SJSA1 (cell line): ENCODE results near the gene FBXL17. TPM values are rescaled to one million over a fixed set of nuclear protein-coding genes. Genes with fewer than 3 reads are reported as not detected.
A peak's percentile ranks its signal among the peaks of the same experiment; 100 is the strongest.

Experiments
- DNase-seq, 2 experiments: peaks; one replicate each; pipeline ENCODE4 v3.0.0-alpha.2; 2015 to 2020; ENCODE audit warnings: low spot score in 2 of 2, low read depth in 1 of 2
- H3K27ac ChIP-seq: fragments of 250-450 bp; sonication (Bioruptor Pico); 2 replicates; pipeline ENCODE4 v1.5.1; 2020; ENCODE audit warnings: mild to moderate bottlenecking, moderate library complexity
- H3K27me3 ChIP-seq: fragments of 250-450 bp; sonication (Bioruptor Pico); replicated peaks from 2 replicates; pipeline ENCODE4 v1.5.1; 2020; ENCODE audit warnings: mild to moderate bottlenecking, moderate library complexity
- H3K36me3 ChIP-seq: fragments of 250-450 bp; sonication (Bioruptor Pico); 2 replicates; pipeline ENCODE4 v1.5.1; 2020; ENCODE audit warnings: mild to moderate bottlenecking
- H3K4me1 ChIP-seq: fragments of 250-450 bp; sonication (Bioruptor Pico); replicated peaks from 2 replicates; pipeline ENCODE4 v1.6.1; 2021; ENCODE audit warnings: mild to moderate bottlenecking
- H3K4me3 ChIP-seq: fragments of 250-450 bp; sonication (Bioruptor Pico); 2 replicates; pipeline ENCODE4 v1.5.1; 2020; ENCODE audit warnings: mild to moderate bottlenecking
- H3K9me3 ChIP-seq: fragments of 250-450 bp; sonication (Bioruptor Pico); replicated peaks from 2 replicates; pipeline ENCODE4 v1.5.1; 2020; ENCODE audit warnings: mild to moderate bottlenecking
- total RNA-seq: library from RNA; depleted of rRNA; stranded (reverse); fragments of >200 nt; shearing (Covaris generic); gene quantifications from 2 replicates; pipeline ENCODE4 v1.2.3, GENCODE V29; 2014

The FBXL17 gene
- total RNA-seq, 1 experiment from 2014 or later = 11.5 TPM

DNA sequence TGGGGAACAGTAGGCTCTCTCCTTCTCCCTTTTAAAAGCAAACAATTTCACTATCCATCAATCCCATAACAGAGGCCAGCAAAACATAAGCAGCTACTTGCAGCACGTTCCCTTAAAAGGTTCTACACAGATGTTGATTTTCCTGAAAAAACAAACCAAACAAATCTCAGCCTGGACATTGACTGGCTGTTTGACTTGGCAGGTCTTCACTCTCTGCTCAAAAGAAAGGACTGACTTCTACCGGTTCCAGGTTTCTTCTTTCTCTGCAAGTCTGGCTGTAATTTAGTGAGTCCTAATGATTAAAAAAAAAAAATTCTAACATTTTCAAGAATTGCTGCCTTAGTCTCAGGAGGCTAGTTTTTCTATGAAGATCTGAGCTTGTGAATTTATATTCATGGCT, 508.0 kb downstream of the FBXL17 start:
- Histone ChIP-seq H3K9me3 (no peaks in the 10 kb centered on the region), H3K4me3 (no peak overlapping the region), H3K27ac (no peak overlapping the region), H3K27me3 (no peaks in the 10 kb centered on the region), H3K4me1 (peaks cover 37% of the 10 kb centered on the region), H3K36me3 (no peaks in the 10 kb centered on the region)
- no peak for DNase-seq

DNA sequence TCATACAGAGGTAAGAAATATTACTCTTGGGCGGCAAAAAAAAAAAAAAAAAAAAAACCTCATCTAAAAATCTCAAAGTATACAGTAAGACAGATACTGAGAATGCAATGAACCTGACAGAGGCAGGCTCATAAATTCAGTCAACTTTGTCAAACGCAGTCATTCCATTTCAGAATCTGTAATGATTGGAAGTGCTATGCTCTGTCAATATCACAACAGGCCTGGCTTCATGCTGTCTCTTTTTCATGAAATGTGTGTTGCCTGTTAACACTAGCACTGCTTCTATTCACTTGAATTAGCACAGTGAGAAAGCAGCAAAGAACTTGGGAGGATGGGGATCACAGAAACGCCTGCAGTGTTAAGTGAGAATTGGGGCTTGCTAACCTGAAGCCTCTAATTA, 510.9 kb downstream of the FBXL17 start:
- Histone ChIP-seq H3K36me3 (no peaks in the 10 kb centered on the region), H3K4me1 (peaks cover 38% of the 10 kb centered on the region), H3K27me3 (no peaks in the 10 kb centered on the region), H3K4me3 (no peak overlapping the region), H3K9me3 (no peaks in the 10 kb centered on the region), H3K27ac (no peak overlapping the region)
- no peak for DNase-seq

DNA sequence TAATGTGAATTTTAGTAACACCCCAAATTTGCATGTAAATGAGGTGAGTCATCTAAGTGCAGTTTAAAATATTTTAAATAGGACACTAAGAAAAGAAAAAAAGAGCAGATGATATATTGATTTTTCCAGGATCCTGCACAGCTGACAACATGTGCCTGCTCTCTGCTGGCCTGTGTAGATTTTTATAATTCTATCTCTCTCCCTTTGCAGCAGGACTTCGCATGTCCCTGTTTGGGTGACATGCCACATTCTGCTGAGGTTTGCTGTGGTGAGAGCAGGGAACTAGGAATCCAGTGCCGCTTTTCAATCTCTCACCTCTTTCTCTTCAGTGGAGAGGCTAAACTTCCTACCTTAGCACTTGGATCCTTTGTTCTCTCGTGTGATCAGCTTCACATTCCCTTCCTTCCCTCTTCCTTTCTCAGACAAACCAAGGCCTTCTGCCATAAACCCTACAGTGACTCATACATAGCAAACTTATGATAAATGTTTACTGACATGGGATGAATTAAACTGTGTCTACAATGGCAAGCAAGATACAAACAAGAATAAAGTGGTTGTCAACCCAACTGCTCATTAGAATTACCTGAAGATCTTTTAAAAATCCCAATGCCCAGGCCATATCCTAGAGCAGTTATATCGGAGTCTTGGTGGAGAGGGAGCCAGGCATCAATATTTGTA, 512.3 kb downstream of the FBXL17 start:
- H3K27me3 ChIP-seq = no peaks in the 10 kb centered on the region
- peak overlapping the region; percentile 64 for H3K27ac ChIP-seq
- no peak overlapping the region for H3K4me3 ChIP-seq
- peaks cover 29% of the 10 kb centered on the region for H3K4me1 ChIP-seq
- no peaks in the 10 kb centered on the region for H3K36me3 ChIP-seq
- peak in 1 of 2 experiments; percentile 85 for DNase-seq
- no peaks in the 10 kb centered on the region for H3K9me3 ChIP-seq

DNA sequence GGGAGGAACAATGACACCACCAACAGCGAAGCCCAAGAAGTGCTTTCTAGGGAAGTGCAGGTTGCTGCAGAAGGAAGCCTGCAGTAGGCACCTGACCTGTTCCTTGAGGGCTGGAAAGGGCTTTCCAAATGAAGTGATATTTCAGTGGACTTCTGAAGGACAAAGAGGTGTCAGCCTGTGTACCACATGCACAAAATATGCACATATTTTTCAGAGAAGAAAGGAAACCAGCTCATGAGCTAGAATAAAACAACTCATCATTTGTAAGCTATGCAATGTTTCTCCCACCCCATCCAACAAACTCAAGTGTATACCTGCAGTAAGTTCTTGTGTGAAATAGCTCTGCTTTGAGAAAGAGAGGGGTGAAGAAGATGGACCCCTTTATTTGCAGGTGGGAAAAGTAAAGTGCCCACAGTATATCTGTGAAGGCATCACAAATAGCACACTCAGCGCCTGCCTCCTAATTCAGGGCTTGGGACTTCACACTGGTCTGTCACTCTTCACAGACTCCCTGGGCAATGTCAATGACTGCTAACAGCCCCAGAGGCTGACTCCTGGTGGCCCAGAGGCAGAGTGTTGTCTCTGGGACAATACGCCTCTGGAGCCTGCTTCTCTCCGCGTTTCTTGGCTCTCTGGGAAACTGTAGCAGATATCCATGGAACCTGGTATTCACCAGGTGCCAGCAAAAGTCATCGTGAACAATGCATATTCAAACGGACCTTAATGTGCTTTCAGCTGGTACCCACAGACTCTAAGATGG, 513.1 kb downstream of the FBXL17 start:
- no peaks in the 10 kb centered on the region for H3K27me3 ChIP-seq
- no peak overlapping the region for H3K4me3 ChIP-seq
- DNase-seq = no peak
- no peaks in the 10 kb centered on the region for H3K9me3 ChIP-seq
- H3K4me1 ChIP-seq = peaks cover 26% of the 10 kb centered on the region
- peak overlapping the region; percentile 64 for H3K27ac ChIP-seq
- H3K36me3 ChIP-seq = no peaks in the 10 kb centered on the region

DNA sequence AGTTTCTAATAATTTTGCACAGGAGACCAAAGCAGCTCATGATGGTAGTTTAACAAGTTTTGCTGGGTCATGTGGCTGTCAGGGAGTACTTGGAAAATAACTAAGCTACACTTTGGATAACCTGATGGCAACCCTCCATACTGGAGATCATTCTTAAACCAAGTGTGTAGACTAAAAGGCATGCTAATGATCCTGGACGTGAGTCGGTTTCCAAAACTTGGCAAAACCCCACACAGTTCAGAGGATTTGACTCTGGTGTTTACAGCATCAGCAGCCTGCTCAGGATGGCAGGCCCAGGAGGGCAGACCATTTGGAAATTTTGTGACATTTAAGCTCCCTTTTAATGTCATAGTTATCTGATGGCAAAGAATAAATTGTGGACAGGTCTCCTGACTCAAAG, 514.6 kb downstream of the FBXL17 start:
- no peak overlapping the region for H3K4me3 ChIP-seq
- no peaks in the 10 kb centered on the region for H3K36me3 ChIP-seq
- no peak overlapping the region for H3K27ac ChIP-seq
- H3K9me3 ChIP-seq = no peaks in the 10 kb centered on the region
- no peaks in the 10 kb centered on the region for H3K27me3 ChIP-seq
- peaks cover 26% of the 10 kb centered on the region for H3K4me1 ChIP-seq
- DNase-seq = no peak

DNA sequence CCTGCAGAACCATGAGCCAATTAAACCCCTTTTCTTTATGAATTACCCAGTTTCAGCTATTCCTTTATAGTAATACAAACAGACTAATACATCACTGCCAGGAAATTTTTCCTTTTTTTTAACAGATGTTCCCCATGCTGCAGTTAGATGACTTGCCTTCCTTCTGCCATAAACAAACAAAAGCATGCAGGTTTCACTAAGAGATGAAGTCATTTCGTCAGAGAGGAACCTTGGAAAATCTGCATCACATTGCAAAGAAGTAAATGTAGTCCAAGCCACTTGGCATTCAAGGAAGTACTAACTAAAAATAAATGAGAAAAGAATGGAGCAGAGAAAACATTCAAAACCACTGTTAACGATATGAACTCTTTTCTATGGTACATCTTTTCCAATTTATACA, 517.1 kb downstream of the FBXL17 start:
- Histone ChIP-seq H3K36me3 (no peaks in the 10 kb centered on the region), H3K9me3 (no peaks in the 10 kb centered on the region), H3K27me3 (no peaks in the 10 kb centered on the region), H3K4me3 (no peak overlapping the region), H3K4me1 (peaks cover 20% of the 10 kb centered on the region), H3K27ac (no peak overlapping the region)
- no peak for DNase-seq

DNA sequence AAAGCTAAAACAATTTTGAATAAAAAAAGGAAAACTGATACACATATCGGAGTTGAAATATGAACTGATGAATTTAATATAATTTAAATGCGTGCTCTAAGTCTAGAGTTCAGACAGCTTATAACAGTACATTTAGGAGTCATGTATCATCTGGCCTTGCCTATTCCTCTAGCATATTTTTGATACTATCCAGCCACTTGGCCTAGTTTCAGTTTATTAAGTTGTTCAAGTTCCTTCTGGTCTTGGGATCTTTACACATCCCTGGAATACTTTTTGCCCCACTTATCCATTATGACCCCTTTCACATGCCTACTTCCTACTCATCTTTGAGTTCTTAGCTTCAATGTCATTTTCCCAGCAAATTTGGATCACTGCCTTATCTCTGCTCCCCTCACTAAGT, 518.8 kb downstream of the FBXL17 start:
- no peaks in the 10 kb centered on the region for H3K36me3 ChIP-seq
- no peak overlapping the region for H3K4me3 ChIP-seq
- H3K9me3 ChIP-seq = no peaks in the 10 kb centered on the region
- no peak for DNase-seq
- H3K27me3 ChIP-seq = no peaks in the 10 kb centered on the region
- H3K27ac ChIP-seq = no peak overlapping the region
- peaks cover 7% of the 10 kb centered on the region for H3K4me1 ChIP-seq

DNA sequence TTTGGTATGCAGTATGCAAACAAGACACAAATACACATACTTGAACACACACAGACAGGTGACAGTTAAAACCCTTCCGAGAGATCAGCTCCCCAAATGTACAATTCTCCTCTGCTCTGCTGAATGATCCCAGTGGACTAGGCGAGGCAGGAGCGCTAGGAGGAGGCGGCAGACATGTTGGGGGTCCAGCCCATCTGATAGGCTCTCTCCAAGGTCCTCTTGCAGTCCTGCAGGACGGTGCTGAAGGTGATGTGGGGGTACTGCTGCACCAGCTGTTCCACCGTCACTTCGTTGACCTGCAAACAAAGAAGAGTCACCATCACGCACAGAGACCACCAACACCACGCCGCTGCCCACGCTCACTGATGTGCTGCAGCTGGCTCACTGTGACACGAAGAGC, 520.3 kb downstream of the FBXL17 start:
- no peak overlapping the region for H3K4me3 ChIP-seq
- no peak for DNase-seq
- H3K9me3 ChIP-seq = no peaks in the 10 kb centered on the region
- H3K27ac ChIP-seq = no peak overlapping the region
- H3K27me3 ChIP-seq = no peaks in the 10 kb centered on the region
- no peaks in the 10 kb centered on the region for H3K36me3 ChIP-seq
- peaks cover 7% of the 10 kb centered on the region for H3K4me1 ChIP-seq

DNA sequence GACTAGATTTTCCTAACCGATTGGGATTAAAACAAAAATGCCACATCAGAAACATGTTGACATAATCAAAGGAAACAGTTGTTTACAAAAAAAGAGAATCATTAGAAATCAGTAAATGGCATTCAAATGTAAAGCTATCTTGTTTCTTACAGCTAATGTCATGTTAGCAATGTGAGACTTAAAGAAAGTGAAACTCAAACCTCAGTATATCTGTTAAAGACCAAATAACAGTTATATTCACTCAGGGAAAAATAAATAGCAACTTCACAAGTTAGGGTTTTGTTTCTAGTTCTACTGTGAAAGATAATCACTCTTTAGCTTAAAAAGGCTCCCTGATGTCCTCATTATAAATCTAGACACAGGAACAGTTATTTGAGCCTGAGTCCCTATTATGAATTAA, 521.9 kb downstream of the FBXL17 start:
- Histone ChIP-seq H3K9me3 (no peaks in the 10 kb centered on the region), H3K4me3 (no peak overlapping the region), H3K27me3 (no peaks in the 10 kb centered on the region), H3K27ac (no peak overlapping the region), H3K4me1 (peaks cover 6% of the 10 kb centered on the region), H3K36me3 (no peaks in the 10 kb centered on the region)
- no peak for DNase-seq

DNA sequence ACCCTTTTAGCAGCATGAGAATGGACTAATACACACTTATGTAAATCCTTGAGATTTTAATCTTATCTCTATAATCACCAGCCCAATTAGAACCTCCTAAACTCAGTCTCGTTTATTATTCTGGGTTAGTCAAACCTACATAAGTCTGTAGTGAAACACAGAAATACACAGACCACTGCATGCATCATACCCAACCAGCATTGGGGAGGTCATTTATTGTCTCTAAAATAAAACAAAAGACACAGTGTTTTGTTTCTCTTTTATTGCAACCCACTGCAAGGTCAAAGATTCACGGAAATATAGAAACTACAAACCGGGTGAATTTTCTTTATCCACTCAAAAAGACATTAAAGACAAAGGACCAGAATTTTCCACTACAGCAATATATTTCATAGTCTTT, 523.1 kb downstream of the FBXL17 start:
- H3K27ac ChIP-seq = no peak overlapping the region
- no peaks in the 10 kb centered on the region for H3K4me1 ChIP-seq
- no peak for DNase-seq
- H3K27me3 ChIP-seq = no peaks in the 10 kb centered on the region
- H3K4me3 ChIP-seq = no peak overlapping the region
- no peaks in the 10 kb centered on the region for H3K36me3 ChIP-seq
- H3K9me3 ChIP-seq = no peaks in the 10 kb centered on the region

DNA sequence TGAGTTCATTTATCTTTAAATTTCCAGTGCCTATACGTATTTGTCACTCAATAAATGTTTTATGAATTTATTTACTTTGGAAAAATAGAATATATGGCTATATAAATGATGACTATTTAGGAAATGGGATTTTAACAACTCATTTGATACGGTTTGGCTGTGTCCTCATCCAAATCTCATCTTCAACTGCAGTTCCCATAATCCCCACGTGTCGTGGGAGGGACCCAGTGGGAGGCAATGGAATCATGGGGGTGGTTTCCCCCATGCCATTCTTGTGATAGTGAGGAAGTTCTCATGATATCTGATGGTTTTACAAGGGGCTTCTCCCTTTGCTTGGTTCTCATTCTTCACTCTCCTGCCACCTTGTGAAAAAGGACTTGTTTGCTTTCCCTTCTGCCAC, 523.6 kb downstream of the FBXL17 start:
- Histone ChIP-seq H3K4me1 (no peaks in the 10 kb centered on the region), H3K4me3 (no peak overlapping the region), H3K36me3 (no peaks in the 10 kb centered on the region), H3K27ac (no peak overlapping the region), H3K9me3 (no peaks in the 10 kb centered on the region), H3K27me3 (no peaks in the 10 kb centered on the region)
- no peak for DNase-seq

DNA sequence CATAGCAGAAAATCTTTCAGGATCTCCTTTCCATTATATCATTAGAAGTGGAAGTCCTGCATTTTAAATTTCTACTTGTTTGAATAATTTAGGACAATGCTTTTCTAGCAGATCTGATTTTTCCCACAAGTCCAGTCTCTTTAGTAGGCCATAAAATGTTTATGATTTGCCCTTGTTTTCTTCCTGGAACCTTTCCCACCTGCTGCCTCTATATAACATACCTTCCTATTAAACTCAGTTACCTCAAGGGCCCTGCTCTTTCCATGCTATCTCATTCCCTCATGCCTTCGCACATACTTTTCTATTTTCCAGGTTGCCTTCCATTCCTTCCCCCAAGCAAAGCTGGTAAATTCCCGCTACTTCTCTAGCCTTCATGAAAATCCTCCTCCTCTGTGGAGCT, 524.1 kb downstream of the FBXL17 start:
- H3K9me3 ChIP-seq = no peaks in the 10 kb centered on the region

DNA sequence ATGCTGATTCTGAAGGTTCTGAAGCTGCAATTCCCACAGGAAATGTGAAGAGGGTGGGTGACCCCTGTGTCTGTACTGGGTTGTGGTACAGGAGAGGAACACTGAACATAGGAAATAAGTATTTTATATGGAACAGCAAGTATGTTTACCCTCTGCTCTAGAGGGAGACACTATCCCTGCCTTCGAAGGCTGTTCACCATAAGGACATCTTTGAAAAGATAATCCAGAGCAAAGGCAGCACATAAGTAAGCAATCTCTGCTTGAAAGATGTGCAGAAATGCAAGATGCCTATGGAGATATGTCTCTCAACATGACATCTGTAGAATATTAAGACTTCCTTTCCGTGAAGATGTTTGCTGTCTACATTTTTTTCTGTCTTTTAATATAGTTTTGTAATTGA, 526.7 kb downstream of the FBXL17 start:
- H3K27me3 ChIP-seq = no peaks in the 10 kb centered on the region
- no peak overlapping the region for H3K27ac ChIP-seq
- no peaks in the 10 kb centered on the region for H3K9me3 ChIP-seq
- no peak overlapping the region for H3K4me3 ChIP-seq
- DNase-seq = no peak
- H3K36me3 ChIP-seq = no peaks in the 10 kb centered on the region
- H3K4me1 ChIP-seq = no peaks in the 10 kb centered on the region

More for the DNA sequence above, 524.1 kb downstream of the FBXL17 start:
- no peak overlapping the region for H3K4me3 ChIP-seq
- H3K27ac ChIP-seq = no peak overlapping the region
- no peaks in the 10 kb centered on the region for H3K4me1 ChIP-seq
- H3K27me3 ChIP-seq = no peaks in the 10 kb centered on the region
- H3K36me3 ChIP-seq = no peaks in the 10 kb centered on the region
- DNase-seq = no peak

DNA sequence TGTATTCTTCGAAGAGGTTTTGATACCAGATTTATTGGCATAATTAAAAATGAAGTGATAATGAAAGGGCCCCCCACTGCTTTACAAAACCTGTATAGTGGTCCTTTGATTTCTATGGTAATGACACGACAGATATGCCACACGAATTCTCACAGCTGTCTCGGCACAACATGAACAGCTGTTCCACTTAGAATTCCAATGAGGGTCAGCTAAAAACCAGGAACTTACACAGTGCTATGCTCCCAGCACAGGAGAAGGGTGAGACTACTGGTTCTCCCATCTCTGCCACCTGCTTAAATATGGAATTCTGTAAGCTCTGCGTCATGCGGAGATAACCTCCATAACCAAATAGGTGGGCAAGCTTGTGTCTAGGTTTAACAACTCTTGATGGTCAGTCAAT, 528.2 kb downstream of the FBXL17 start:
- no peak overlapping the region for H3K27ac ChIP-seq
- no peak for DNase-seq

More for the DNA sequence above, 528.2 kb downstream of the FBXL17 start:
- Histone ChIP-seq H3K4me3 (no peak overlapping the region), H3K27me3 (no peaks in the 10 kb centered on the region), H3K4me1 (no peaks in the 10 kb centered on the region), H3K36me3 (no peaks in the 10 kb centered on the region), H3K9me3 (no peaks in the 10 kb centered on the region)
